A549 (cell line): ENCODE data around the gene PTPRG. TPM values are rescaled to one million over a fixed set of nuclear protein-coding genes. Genes with fewer than 3 reads are reported as not detected.
"Not testable (repeated sequence)": the region's sequence is repeated elsewhere in the genome, so short reads cannot be mapped to it uniquely, and the experiment has no call there.

Source experiments
- ATAC-seq, 2 experiments: fragments of 200-7000 bp in 1 of 2; fragments of >200 bp in 1 of 2; cut with Nextera tagmentation in 1 of 2; cut with Tn5 transposase in 1 of 2; 3 replicates each; pipeline versions ENCODE4 v1.8.0 to v1.9.1; 2018 to 2020; ENCODE audit warnings: mild to moderate bottlenecking in 1 of 2, moderate library complexity in 1 of 2
- CTCF ChIA-PET: fragments of 300-600 bp; sonication (Branson Sonifier 250); formaldehyde crosslinking; extraction: SDS; loops from one replicate; lab custom pipeline; 2021; ENCODE audit warnings: antibody characterized with exemption, inconsistent platforms; lab: Yijun Ruan, JAX
- POLR2A ChIA-PET: fragments of 350-600 bp; formaldehyde crosslinking; extraction: SDS; loops from one replicate; lab custom pipeline; 2021; ENCODE audit warnings: antibody characterized with exemption, inconsistent platforms; lab: Yijun Ruan, JAX
- DNase-seq, 2 experiments: peaks; one replicate each; pipeline versions ENCODE4 v3.0.0 to v3.0.0-alpha.2; 2011 to 2016; ENCODE audit warnings: low read depth in 1 of 2, low spot score in 1 of 2
- FAIRE-seq: peaks from 2 replicates; lab custom pipeline; 2011; peaks lifted over from hg19 to GRCh38; lab: Jason Lieb, UNC
- H3K27ac ChIP-seq, 2 experiments: fragments of >200 bp; sonication (Bioruptor Twin); formaldehyde crosslinking; 3 replicates each; pipeline ENCODE4 v1.5.1; 2016 to 2017
- H3K4me1 ChIP-seq: fragments of >200 bp; sonication (Bioruptor Twin); formaldehyde crosslinking; 3 replicates; pipeline ENCODE4 v1.6.1; 2016
- H3K4me2 ChIP-seq: fragments of >200 bp; sonication (Bioruptor Twin); formaldehyde crosslinking; 3 replicates; pipeline ENCODE4 v1.6.1; 2016
- H3K4me3 ChIP-seq: fragments of >200 bp; sonication (Bioruptor Twin); formaldehyde crosslinking; 3 replicates; pipeline ENCODE4 v1.5.1; 2016
- H3K9me3 ChIP-seq: fragments of >200 bp; sonication (Bioruptor Twin); formaldehyde crosslinking; 3 replicates; pipeline ENCODE4 v1.6.1; 2016
- ATOH8 ChIP-seq: fragments of 250-450 bp; sonication (Bioruptor Pico); IDR thresholded peaks from 2 replicates; pipeline ENCODE4 v1.5.0; 2020; ENCODE audit warnings: low read depth, mild to moderate bottlenecking, moderate library complexity
- BHLHE40 ChIP-seq: IDR thresholded peaks from 2 replicates; pipeline ENCODE4 v1.6.1; 2012; ENCODE audit warnings: low read depth, low read length, inconsistent platforms
- CBX2 ChIP-seq: fragments of 200-600 bp; sonication (generic); IDR thresholded peaks from 2 replicates; pipeline ENCODE4 v1.6.1; 2016; ENCODE audit warnings: low read depth, mild to moderate bottlenecking, borderline replicate concordance
- CBX8 ChIP-seq: fragments of 200-600 bp; sonication (generic); IDR thresholded peaks from 2 replicates; pipeline ENCODE4 v1.6.1; 2016
- CHD2 ChIP-seq: fragments of 150-350 bp; IDR thresholded peaks from 2 replicates; pipeline ENCODE4 v1.6.1; 2014; ENCODE audit warnings: low read length; ENCODE audit not compliant: partially characterized antibody
- EHMT2 ChIP-seq: fragments of 200-600 bp; sonication (generic); IDR thresholded peaks from 2 replicates; pipeline ENCODE4 v1.6.1; 2016; ENCODE audit warnings: antibody characterized with exemption, low read depth, mild to moderate bottlenecking, moderate library complexity
- HOXA7 ChIP-seq: fragments of 250-450 bp; sonication (Bioruptor Pico); IDR thresholded peaks from 2 replicates; pipeline ENCODE4 v1.5.0; 2020; ENCODE audit warnings: mild to moderate bottlenecking, moderate library complexity
- JUNB ChIP-seq: fragments of >200 bp; sonication (Bioruptor Twin); formaldehyde crosslinking; IDR thresholded peaks from 2 replicates; pipeline ENCODE4 v1.6.1; 2016
- KDM1A ChIP-seq: fragments of 200-600 bp; sonication (generic); IDR thresholded peaks from 2 replicates; pipeline ENCODE4 v1.6.1; 2016; ENCODE audit warnings: low read depth, mild to moderate bottlenecking
- MAFK ChIP-seq: fragments of 450-650 bp; IDR thresholded peaks from 2 replicates; pipeline ENCODE4 v1.6.1; 2014; ENCODE audit not compliant: partially characterized antibody
- MAZ ChIP-seq: fragments of 150-350 bp; IDR thresholded peaks from 2 replicates; pipeline ENCODE4 v1.6.1; 2014; ENCODE audit warnings: antibody characterized with exemption, low read depth, low read length, borderline replicate concordance
- NPAS2 ChIP-seq: fragments of 250-450 bp; sonication (Bioruptor Pico); IDR thresholded peaks from 2 replicates; pipeline ENCODE4 v1.8.0; 2022; ENCODE audit warnings: mild to moderate bottlenecking, moderate library complexity, borderline replicate concordance
- PBX3 ChIP-seq: IDR thresholded peaks from 2 replicates; pipeline ENCODE4 v1.6.1; 2012
- POLR2AphosphoS2 ChIP-seq: conservative IDR thresholded peaks from 2 replicates; pipeline ENCODE4 v1.6.1; 2012; ENCODE audit warnings: low read length, improper control_type of control experiment, inconsistent platforms
- RARB ChIP-seq: fragments of 250-450 bp; sonication (Bioruptor Pico); IDR thresholded peaks from 2 replicates; pipeline ENCODE4 v1.8.0; 2021; ENCODE audit warnings: mild to moderate bottlenecking, moderate library complexity
- SREBF2 ChIP-seq: fragments of 450-650 bp; IDR thresholded peaks from 2 replicates; pipeline ENCODE4 v1.6.1; 2014; ENCODE audit warnings: mild to moderate bottlenecking, moderate library complexity
- TFCP2L1 ChIP-seq: fragments of 250-450 bp; sonication (Bioruptor Pico); IDR thresholded peaks from 2 replicates; pipeline ENCODE4 v1.5.0; 2021; ENCODE audit warnings: mild to moderate bottlenecking
- USF2 ChIP-seq: fragments of 450-650 bp; IDR thresholded peaks from 2 replicates; pipeline ENCODE4 v1.6.1; 2014; ENCODE audit warnings: antibody characterized with exemption
- ZFP36 ChIP-seq: fragments of 450-650 bp; IDR thresholded peaks from 2 replicates; pipeline ENCODE4 v1.6.1; 2014; ENCODE audit warnings: borderline replicate concordance; ENCODE audit not compliant: partially characterized antibody
- ZNF302 ChIP-seq: fragments of 250-450 bp; sonication (Bioruptor Pico); IDR thresholded peaks from 2 replicates; pipeline ENCODE4 v1.9.0; 2021; ENCODE audit warnings: inconsistent platforms, mild to moderate bottlenecking, moderate library complexity
- WGBS: methylation state at CpG from one replicate; pipeline ENCODE4 v1.1.6; 2017; ENCODE audit errors: missing lambda C conversion rate; 5-methylcytosine and 5-hydroxymethylcytosine counted together
- polyA plus RNA-seq, 4 experiments: library from polyadenylated mRNA; depleted of rRNA in 3 of 4; stranded (reverse); fragments of >200 nt; fragmentation: RNase III in 1 of 4; extraction: RNeasy Plus Mini Kit Qiagen cat#74134 plus additional on column Dnase treatment in 1 of 4; gene quantifications; 2 replicates in 3 of 4; 3 replicates in 1 of 4; pipeline ENCODE4 v1.2.3, GENCODE V29; 2011 to 2017

Gene PTPRG
- polyA plus RNA-seq, 2 of the 4 experiments (the other 2 are of a cell fraction) = 4.5 to 4.8 TPM

- no peak overlapping the region for H3K4me2 ChIP-seq
- POLR2A ChIA-PET = no interaction called here
- no peak for FAIRE-seq
These were observed 154.6 kb downstream of the PTPRG start for GRCh38 chr3:61715886-61716527.

GRCh38 chr3:61716693-61717092 lies 155.3 kb downstream of the PTPRG start:
- ATAC-seq, POLR2A ChIA-PET, H3K4me2 ChIP-seq, H3K4me3 ChIP-seq, FAIRE-seq, H3K9me3 ChIP-seq, H3K4me1 ChIP-seq, H3K27ac ChIP-seq, DNase-seq: not testable (repeated sequence)
- CTCF ChIA-PET = interaction anchor here (1.6 kb wide), 1 partner anchor 10 kb away, joined by 4 read pairs; no protein-coding TSS in a partner anchor
- 59% methylated on average over 8 of the region's 8 CpGs for WGBS

More at GRCh38 chr3:61715886-61716527, 154.6 kb downstream of the PTPRG start:
- WGBS = 55% methylated on average over 4 of the region's 4 CpGs
- DNase-seq (no peak), ATAC-seq (no peak)
- Histone ChIP-seq H3K9me3 (no peaks in the 10 kb centered on the region), H3K4me1 (no peaks in the 10 kb centered on the region), H3K4me3 (no peak overlapping the region), H3K27ac (no peak overlapping the region)
- no peak for TF ChIP-seq POLR2AphosphoS2
- no peak for TF ChIP-seq NPAS2 (CRISPR knock-in tag)
- TF ChIP-seq ZNF302 = no peak
- TF ChIP-seq SREBF2 = no peak
- CTCF ChIA-PET = no interaction called here

GRCh38 chr3:61718565-61718964 lies 157.2 kb downstream of the PTPRG start:
- TF ChIP-seq ATOH8 (CRISPR knock-in tag) = no peak
- TF ChIP-seq MAZ = no peak
- TF ChIP-seq RARB (CRISPR knock-in tag) = no peak
- TF ChIP-seq USF2 = no peak
- TF ChIP-seq POLR2AphosphoS2 = no peak
- no peak for TF ChIP-seq ZFP36
- TF ChIP-seq EHMT2 = no peak
- TF ChIP-seq TFCP2L1 (CRISPR knock-in tag) = no peak
- H3K27ac ChIP-seq = no peak overlapping the region
- H3K4me3 ChIP-seq = no peak overlapping the region
- FAIRE-seq (no peak), ATAC-seq (no peak), DNase-seq (no peak)
- 52% methylated on average over 3 of the region's 3 CpGs for WGBS
- no peak overlapping the region for H3K4me2 ChIP-seq
- CTCF ChIA-PET = interaction anchor here (0.6 kb wide), 1 partner anchor 486 kb away, joined by 3 read pairs; no protein-coding TSS in a partner anchor
- POLR2A ChIA-PET = no interaction called here
- no peaks in the 10 kb centered on the region for H3K9me3 ChIP-seq
- H3K4me1 ChIP-seq = no peaks in the 10 kb centered on the region

GRCh38 chr3:61719278-61719977 lies 158.1 kb downstream of the PTPRG start:
- FAIRE-seq (no peak), DNase-seq (no peak), ATAC-seq (no peak)
- Histone ChIP-seq H3K4me1 (no peaks in the 10 kb centered on the region), H3K9me3 (no peaks in the 10 kb centered on the region), H3K27ac (no peak overlapping the region), H3K4me2 (no peak overlapping the region), H3K4me3 (no peak overlapping the region)
- POLR2A ChIA-PET = no interaction called here
- 44% methylated on average over 8 of the region's 8 CpGs for WGBS
- TF ChIP-seq HOXA7 (no peak), TFCP2L1 (CRISPR knock-in tag) (no peak), PBX3 (no peak), KDM1A (no peak), CHD2 (no peak), CBX2 (no peak), BHLHE40 (no peak), CBX8 (no peak), JUNB (no peak), RARB (CRISPR knock-in tag) (no peak), MAFK (no peak)
- CTCF ChIA-PET = no interaction called here
